Endothelial cell of umbilical vein (primary cell): ENCODE measurements around the gene OLA1. TPM values are rescaled to one million over a fixed set of nuclear protein-coding genes. Genes with fewer than 3 reads are reported as not detected.

Experiments used
- BruUV-seq: library from RNA; stranded (reverse); fragments of 400-500 nt; replicated peaks from 2 replicates; lab custom pipeline; 2021; lab: Mats Ljungman, UMichigan
- CTCF ChIA-PET: fragments of 300-600, 350-600 bp; sonication (Branson Sonifier 250); formaldehyde crosslinking; loops from one replicate; lab custom pipeline; 2021; ENCODE audit warnings: antibody characterized with exemption, inconsistent platforms; lab: Charles Lee
- POLR2A ChIA-PET: fragments of 300-600, 350-600 bp; sonication (Branson Sonifier 250); formaldehyde crosslinking; loops from one replicate; lab custom pipeline; 2021; ENCODE audit warnings: antibody characterized with exemption, inconsistent platforms; lab: Charles Lee
- DNase-seq: peaks from one replicate; pipeline ENCODE4 v3.0.0-alpha.2; 2011; ENCODE audit warnings: low read depth, low spot score
- FAIRE-seq: peaks from 2 replicates; lab custom pipeline; 2011; peaks lifted over from hg19 to GRCh38; lab: Jason Lieb, UNC
- H2AFZ ChIP-seq: 2 replicates; pipeline ENCODE4 v1.6.0; 2012; ENCODE audit warnings: low read depth, low read length, control low read depth, inconsistent platforms
- H3K27ac ChIP-seq: 2 replicates; pipeline ENCODE4 v1.5.1; 2011; ENCODE audit warnings: low read depth, mild to moderate bottlenecking, control low read depth, low read length, moderate library complexity; ENCODE audit not compliant: insufficient read depth
- H3K27me3 ChIP-seq, 2 experiments: 2 replicates each; pipeline versions ENCODE4 v1.6.0 to v1.6.1; 2011; ENCODE audit warnings: low read length in 2 of 2, mixed read lengths in 1 of 2; ENCODE audit not compliant: control insufficient read depth in 2 of 2, insufficient read depth in 2 of 2
- H3K36me3 ChIP-seq, 2 experiments: 2 replicates in 1 of 2; 3 replicates in 1 of 2; pipeline ENCODE4 v1.5.1; 2011; ENCODE audit warnings: low read length in 2 of 2, mild to moderate bottlenecking in 1 of 2, moderate library complexity in 1 of 2; ENCODE audit not compliant: control insufficient read depth in 2 of 2, insufficient read depth in 2 of 2; ENCODE audit errors: extremely low read depth in 1 of 2
- H3K4me1 ChIP-seq: 3 replicates; pipeline ENCODE4 v1.5.1; 2011; ENCODE audit warnings: mild to moderate bottlenecking, low read length; ENCODE audit not compliant: control insufficient read depth, insufficient read depth; ENCODE audit errors: extremely low read depth
- H3K4me2 ChIP-seq: 2 replicates; pipeline ENCODE4 v1.6.1; 2011; ENCODE audit warnings: low read length, control low read depth, mixed read lengths; ENCODE audit not compliant: insufficient read depth
- H3K4me3 ChIP-seq, 3 experiments: fragments of 200-600 bp in 1 of 3; sonication (generic), shearing (Covaris generic) in 1 of 3; replicated peaks in 1 of 3; 2 replicates each; pipeline ENCODE4 v1.5.1; 2011 to 2016; ENCODE audit warnings: control low read depth in 3 of 3, low read length in 3 of 3, mild to moderate bottlenecking in 2 of 3, inconsistent platforms in 1 of 3, low read depth in 1 of 3, moderate library complexity in 1 of 3; ENCODE audit not compliant: insufficient read depth in 1 of 3
- H3K79me2 ChIP-seq: 2 replicates; pipeline ENCODE4 v1.6.0; 2012; ENCODE audit warnings: low read length, inconsistent platforms; ENCODE audit not compliant: control insufficient read depth, insufficient read depth
- H3K9ac ChIP-seq: replicated peaks from 2 replicates; pipeline ENCODE3; 2011; ENCODE audit warnings: low read length, control low read depth; ENCODE audit not compliant: insufficient read depth; ENCODE audit errors: extremely low read depth
- H3K9me1 ChIP-seq: replicated peaks from 3 replicates; pipeline ENCODE4 v1.6.0; 2011; ENCODE audit warnings: mild to moderate bottlenecking, low read length; ENCODE audit not compliant: control insufficient read depth, insufficient read depth; ENCODE audit errors: extremely low read depth
- H3K9me3 ChIP-seq: replicated peaks from 2 replicates; pipeline ENCODE4 v1.5.1; 2012; ENCODE audit warnings: low read length, inconsistent platforms; ENCODE audit not compliant: control insufficient read depth, insufficient read depth
- H4K20me1 ChIP-seq: replicated peaks from 2 replicates; pipeline ENCODE3; 2011; ENCODE audit warnings: mild to moderate bottlenecking, low read length; ENCODE audit not compliant: control insufficient read depth, insufficient read depth; ENCODE audit errors: extremely low read depth
- EZH2 ChIP-seq: IDR thresholded peaks from 2 replicates; pipeline ENCODE4 v1.6.1; 2012; ENCODE audit warnings: borderline replicate concordance, low read depth, mild to moderate bottlenecking, moderate library complexity, low read length, inconsistent platforms; ENCODE audit not compliant: severe bottlenecking
- FOS ChIP-seq: IDR thresholded peaks from 2 replicates; pipeline ENCODE4 v1.6.1; 2011; ENCODE audit warnings: mild to moderate bottlenecking, low read length, moderate library complexity, borderline replicate concordance; ENCODE audit not compliant: insufficient read depth
- GATA2 ChIP-seq: IDR thresholded peaks from 2 replicates; pipeline ENCODE4 v1.7.0; 2011; ENCODE audit warnings: low read depth, mild to moderate bottlenecking, moderate library complexity, mixed read lengths, low read length; ENCODE audit not compliant: insufficient read length, insufficient read depth
- JUN ChIP-seq: IDR thresholded peaks from 2 replicates; pipeline ENCODE4 v1.6.1; 2011; ENCODE audit warnings: borderline replicate concordance, low read depth; ENCODE audit not compliant: insufficient read length, insufficient read depth
- MYC ChIP-seq: IDR thresholded peaks from one replicate; pipeline ENCODE4 v1.6.1; 2011; ENCODE audit warnings: mild to moderate bottlenecking, low read depth, low read length
- POLR2A ChIP-seq: IDR thresholded peaks from 2 replicates; pipeline ENCODE4 v1.6.1; 2012; ENCODE audit warnings: low read depth, mild to moderate bottlenecking, control low read depth, low read length
- POLR2AphosphoS5 ChIP-seq: IDR thresholded peaks from 2 replicates; pipeline ENCODE4 v1.6.1; 2012; ENCODE audit warnings: low read depth, mild to moderate bottlenecking, control low read depth, low read length, moderate library complexity; ENCODE audit not compliant: insufficient read depth
- dilution Hi-C: fragments of 300-500 bp; cut with MboI; formaldehyde crosslinking; loops from one replicate; pipeline ENCODE4 v1.15.0; 2019; ENCODE audit warnings: low sequenced_read_pairs; ENCODE audit not compliant: extremely low pct_ligation_motif_present
- intact Hi-C: fragments of 100-400 bp; cut with micrococcal nuclease; formaldehyde crosslinking; loops from one replicate; pipeline ENCODE4 v1.10.0; 2022
- polyA plus RNA-seq, 4 experiments: library from polyadenylated mRNA; depleted of rRNA in 3 of 4; stranded (reverse) in 3 of 4; unstranded in 1 of 4; fragments of >200 nt; gene quantifications; 2 replicates each; pipeline versions ENCODE4 v1.2.1 to v1.2.3, GENCODE V29; 2011 to 2012; ENCODE audit warnings: missing spikeins in 1 of 4
- total RNA-seq: library from RNA; stranded (reverse); gene quantifications from 2 replicates; pipeline ENCODE4 v1.2.3, GENCODE V29; 2021
- TF ChIP-seq, protein P1 (sequence below), 2 donors: IDR thresholded peaks; 1 replicate in 1 of 2; 2 replicates in 1 of 2; pipeline ENCODE4 v1.5.1; 2011; ENCODE audit warnings: low read length in 2 of 2, mild to moderate bottlenecking in 2 of 2, moderate library complexity in 2 of 2, control low read depth in 1 of 2, inconsistent platforms in 1 of 2, low read depth in 1 of 2; ENCODE audit not compliant: insufficient read depth in 1 of 2; ENCODE audit errors: extremely low read depth in 1 of 2
- TF ChIP-seq, protein P2 (sequence below): IDR thresholded peaks from 2 replicates; pipeline ENCODE4 v1.6.1; 2011; ENCODE audit not compliant: insufficient read depth, insufficient read length

The OLA1 gene
- total and polyA plus RNA-seq, 2 donors (not counting 3 experiments of a cell fraction or from before 2014, with no cell fraction given) = 30.6 to 93.9 TPM

DNA sequence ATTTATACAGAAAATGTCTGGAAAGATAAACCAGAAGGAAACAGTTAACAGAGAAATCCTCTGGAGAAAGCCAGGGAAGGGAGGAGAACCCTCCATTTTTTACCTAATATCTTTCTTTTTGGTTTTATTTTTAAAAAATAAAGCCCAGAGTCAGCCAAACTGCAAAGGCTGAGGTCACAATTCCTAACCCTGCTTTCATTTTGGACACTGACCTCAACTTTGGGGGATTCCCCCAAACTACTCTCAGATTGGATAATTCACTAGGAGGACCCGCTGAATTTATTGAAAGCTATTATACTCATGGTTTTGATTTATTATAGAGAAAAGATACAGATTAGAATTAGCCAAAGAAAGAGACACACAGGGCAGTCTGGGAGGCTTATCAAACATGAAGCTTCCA is 189.9 kb downstream of the OLA1 start:
- dilution Hi-C loops (no loop called here), intact Hi-C loops (loop anchor here (2.0 to 5.0 kb wide), 2 partner anchors 278 to 481 kb away; no protein-coding TSS in a partner anchor)
- H3K9me3 ChIP-seq = no peaks in the 10 kb centered on the region
- H3K9me1 ChIP-seq = no peaks in the 10 kb centered on the region
- no TSS peak for BruUV-seq
- no peak overlapping the region for H3K4me3 ChIP-seq
- H3K4me2 ChIP-seq = no peak overlapping the region
- peaks cover 15% of the 10 kb centered on the region for H3K4me1 ChIP-seq
- no peaks in the 10 kb centered on the region for H3K36me3 ChIP-seq
- FAIRE-seq = no peak
- no peak overlapping the region for H3K9ac ChIP-seq
- H4K20me1 ChIP-seq = no peaks in the 10 kb centered on the region
- H3K27ac ChIP-seq = peak overlapping the region; percentile 65
- no peaks in the 10 kb centered on the region for H3K79me2 ChIP-seq
- H3K27me3 ChIP-seq = peaks cover 2 to 4% of the 10 kb centered on the region in 2 experiments
- POLR2A ChIA-PET = no interaction called here
- CTCF ChIA-PET = interaction anchor here (1.5 to 1.7 kb wide), 2 partner anchors 12 to 20 kb away, joined by 3 to 5 read pairs; no protein-coding TSS in a partner anchor
- H2AFZ ChIP-seq = no peak overlapping the region
- DNase-seq = no peak
- TF ChIP-seq POLR2AphosphoS5 (no peak), POLR2A (no peak), MYC (no peak), JUN (no peak), GATA2 (no peak), FOS (no peak), EZH2 (no peak)
- TF ChIP-seq, protein P1, sequence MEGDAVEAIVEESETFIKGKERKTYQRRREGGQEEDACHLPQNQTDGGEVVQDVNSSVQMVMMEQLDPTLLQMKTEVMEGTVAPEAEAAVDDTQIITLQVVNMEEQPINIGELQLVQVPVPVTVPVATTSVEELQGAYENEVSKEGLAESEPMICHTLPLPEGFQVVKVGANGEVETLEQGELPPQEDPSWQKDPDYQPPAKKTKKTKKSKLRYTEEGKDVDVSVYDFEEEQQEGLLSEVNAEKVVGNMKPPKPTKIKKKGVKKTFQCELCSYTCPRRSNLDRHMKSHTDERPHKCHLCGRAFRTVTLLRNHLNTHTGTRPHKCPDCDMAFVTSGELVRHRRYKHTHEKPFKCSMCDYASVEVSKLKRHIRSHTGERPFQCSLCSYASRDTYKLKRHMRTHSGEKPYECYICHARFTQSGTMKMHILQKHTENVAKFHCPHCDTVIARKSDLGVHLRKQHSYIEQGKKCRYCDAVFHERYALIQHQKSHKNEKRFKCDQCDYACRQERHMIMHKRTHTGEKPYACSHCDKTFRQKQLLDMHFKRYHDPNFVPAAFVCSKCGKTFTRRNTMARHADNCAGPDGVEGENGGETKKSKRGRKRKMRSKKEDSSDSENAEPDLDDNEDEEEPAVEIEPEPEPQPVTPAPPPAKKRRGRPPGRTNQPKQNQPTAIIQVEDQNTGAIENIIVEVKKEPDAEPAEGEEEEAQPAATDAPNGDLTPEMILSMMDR (IDR thresholded peaks at IDR 0.05; ENCODE audit: extremely low read depth in 1 of 2, insufficient read depth in 1 of 2, low read depth in 1 of 2, low read length in 2 of 2) = no peak
- TF ChIP-seq, protein P2, sequence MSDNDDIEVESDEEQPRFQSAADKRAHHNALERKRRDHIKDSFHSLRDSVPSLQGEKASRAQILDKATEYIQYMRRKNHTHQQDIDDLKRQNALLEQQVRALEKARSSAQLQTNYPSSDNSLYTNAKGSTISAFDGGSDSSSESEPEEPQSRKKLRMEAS = no peak
